Measurements from ENCODE around the gene CAPN11.

DNA sequence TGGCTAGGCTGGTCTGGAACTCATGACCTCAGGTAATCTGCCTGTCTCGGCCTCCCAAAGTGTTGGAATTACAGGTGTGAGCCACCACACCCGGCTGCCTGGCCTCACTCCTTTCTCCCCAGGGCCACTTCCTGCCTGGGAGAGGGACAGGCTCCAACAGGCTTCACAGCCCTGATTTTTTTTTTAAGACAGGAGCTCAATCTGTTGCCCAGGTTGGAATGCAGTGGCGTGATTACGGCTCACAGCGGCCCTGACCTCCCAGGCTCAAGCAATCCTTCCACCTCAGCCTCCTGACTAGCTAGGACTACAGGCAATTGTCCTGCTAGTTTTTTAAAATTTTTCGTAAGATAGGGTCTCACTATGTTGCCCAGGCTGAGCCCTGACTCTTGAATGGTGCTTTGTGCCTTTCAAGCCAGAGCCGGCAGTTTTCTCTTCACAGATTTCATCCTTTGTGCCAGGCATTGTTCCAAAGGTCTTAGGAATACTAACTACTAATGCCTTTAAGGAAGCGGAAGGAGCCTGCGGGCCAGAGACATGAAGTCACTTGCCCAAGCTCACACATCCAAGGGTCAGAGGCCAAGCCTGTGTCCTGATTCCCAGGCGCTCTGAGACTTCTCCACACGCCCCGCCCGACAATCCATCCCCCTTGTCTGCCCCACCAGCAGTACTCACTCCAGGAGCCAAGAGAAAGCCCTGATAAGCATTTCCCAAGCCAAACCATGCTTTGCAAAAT is 19.2 kb downstream of the CAPN11 start:
- no peak for TF ChIP-seq YY1 (IDR thresholded peaks at IDR 0.05; ENCODE audit: insufficient read depth, insufficient read length)
- no peak for TF ChIP-seq ZNF274 (IDR thresholded peaks at IDR 0.05; ENCODE audit: low read depth, low read length)
